GM23248 (cell line): ENCODE results near the gene PTCSC3. TPM values are rescaled to one million over a fixed set of nuclear protein-coding genes. Genes with fewer than 3 reads are reported as not detected.
A peak's percentile ranks its signal among the peaks of the same experiment; 100 is the strongest.

Experiments
- DNase-seq: peaks from one replicate; pipeline ENCODE4 v3.0.0-alpha.2; 2015
- H2AFZ ChIP-seq: fragments of 200-600 bp; sonication (generic); 2 replicates; pipeline ENCODE4 v1.6.1; 2016; ENCODE audit warnings: antibody characterized with exemption
- H3F3A ChIP-seq: fragments of 200-600 bp; sonication (generic); 2 replicates; pipeline ENCODE4 v1.6.1; 2016; ENCODE audit warnings: mild to moderate bottlenecking, antibody characterized with exemption, mixed run types; ENCODE audit not compliant: insufficient read depth
- H3K27ac ChIP-seq: fragments of 200-600 bp; sonication (generic); 2 replicates; pipeline ENCODE4 v1.5.1; 2016; ENCODE audit warnings: mild to moderate bottlenecking
- H3K27me3 ChIP-seq: fragments of 200-600 bp; sonication (generic); replicated peaks from 2 replicates; pipeline ENCODE4 v1.6.1; 2016; ENCODE audit warnings: mild to moderate bottlenecking; ENCODE audit not compliant: insufficient read depth
- H3K36me3 ChIP-seq: fragments of 200-600 bp; sonication (generic); 2 replicates; pipeline ENCODE4 v1.6.1; 2016; ENCODE audit warnings: low read depth, mild to moderate bottlenecking
- H3K4me1 ChIP-seq: fragments of 200-600 bp; sonication (generic); 2 replicates; pipeline ENCODE4 v1.6.1; 2016; ENCODE audit warnings: mild to moderate bottlenecking; ENCODE audit not compliant: insufficient read depth
- H3K4me2 ChIP-seq: fragments of 200-600 bp; sonication (generic); one replicate; pipeline ENCODE4 v1.6.1; 2016; ENCODE audit warnings: mild to moderate bottlenecking; ENCODE audit not compliant: unreplicated experiment
- H3K4me3 ChIP-seq: fragments of 200-600 bp; sonication (generic); 2 replicates; pipeline ENCODE4 v1.5.1; 2016; ENCODE audit warnings: mild to moderate bottlenecking
- H3K79me2 ChIP-seq: fragments of 200-600 bp; sonication (generic); 2 replicates; pipeline ENCODE4 v1.6.1; 2016; ENCODE audit warnings: mild to moderate bottlenecking; ENCODE audit not compliant: insufficient read depth
- H3K9ac ChIP-seq: fragments of 200-600 bp; sonication (generic); 2 replicates; pipeline ENCODE4 v1.6.1; 2016; ENCODE audit warnings: mild to moderate bottlenecking
- H3K9me2 ChIP-seq: fragments of 200-600 bp; sonication (generic); 2 replicates; pipeline ENCODE4 v1.6.1; 2016; ENCODE audit warnings: mixed run types, mild to moderate bottlenecking, moderate library complexity; ENCODE audit not compliant: insufficient read depth
- H3K9me3 ChIP-seq: fragments of 200-600 bp; sonication (generic); one replicate; pipeline ENCODE4 v1.6.1; 2017; ENCODE audit warnings: low read depth
- H4K20me1 ChIP-seq: fragments of 200-600 bp; sonication (generic); 2 replicates; pipeline ENCODE4 v1.6.0; 2016; ENCODE audit not compliant: insufficient read depth
- EZH2 ChIP-seq: fragments of 200-600 bp; sonication (generic); IDR thresholded peaks from 2 replicates; pipeline ENCODE4 v1.6.1; 2018; ENCODE audit warnings: antibody characterized with exemption, mild to moderate bottlenecking; ENCODE audit not compliant: insufficient read depth, poor library complexity, severe bottlenecking
- EZH2phosphoT487 ChIP-seq: fragments of 200-600 bp; sonication (generic); IDR thresholded peaks from 2 replicates; pipeline ENCODE4 v1.6.1; 2018; ENCODE audit warnings: antibody characterized with exemption, moderate library complexity, mild to moderate bottlenecking, low read depth; ENCODE audit not compliant: insufficient read depth
- WGBS, 2 experiments: methylation state at CpG; one replicate each; pipeline ENCODE4 v1.1.6; 2015 to 2017; ENCODE audit warnings: low lambda C conversion rate in 2 of 2, low coverage in 1 of 2; ENCODE audit errors: missing lambda C conversion rate in 2 of 2; 5-methylcytosine and 5-hydroxymethylcytosine counted together
- in situ Hi-C: fragments of 300-500 bp; cut with MboI; formaldehyde crosslinking; loops from 2 replicates; pipeline ENCODE4 v1.15.0; 2020
- polyA plus RNA-seq: library from polyadenylated mRNA; unstranded; fragments of >200 nt; fragmentation: Nextera tagmentation; extraction: Ambion mirVana; gene quantifications from 2 replicates; pipeline ENCODE4 v1.2.1, GENCODE V29; 2016
- total RNA-seq: library from RNA; depleted of rRNA; stranded (reverse); fragments of >200 nt; shearing (Covaris generic); gene quantifications from 2 replicates; pipeline ENCODE4 v1.2.3, GENCODE V29; 2014

The PTCSC3 gene
- total and polyA plus RNA-seq, 2 experiments from 2014 or later, result not detected

DNA sequence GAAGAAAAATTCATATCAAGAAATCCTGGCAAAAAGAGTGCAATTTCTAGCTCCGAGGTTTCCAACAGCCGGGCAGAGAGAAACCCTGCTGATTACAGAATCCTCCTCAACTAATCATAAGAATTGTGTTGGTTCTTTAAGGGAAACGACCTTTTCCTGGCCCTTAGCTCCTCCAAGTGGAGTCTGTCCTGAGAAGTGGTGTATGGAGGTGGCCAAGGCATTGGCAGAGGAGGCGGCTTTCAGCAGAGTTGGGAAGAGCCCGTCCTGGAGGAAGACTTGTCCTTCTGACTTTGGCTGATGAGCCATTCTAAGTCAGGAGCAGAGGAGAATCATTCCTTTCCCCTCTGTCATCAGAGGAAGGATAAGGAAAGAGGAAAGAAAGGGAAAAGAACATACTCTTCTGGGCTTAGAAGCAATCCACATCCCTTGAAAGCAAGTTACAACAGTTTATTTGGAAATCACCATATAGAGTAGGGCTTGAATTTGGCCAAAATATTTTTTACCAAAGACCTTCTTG lies 46.5 kb upstream of the PTCSC3 start:
- H3K36me3 ChIP-seq, result no peaks in the 10 kb centered on the region
- TF ChIP-seq EZH2, result no peak
- TF ChIP-seq EZH2phosphoT487, result no peak
- no peaks in the 10 kb centered on the region for H3K9me3 ChIP-seq
- H3K9ac ChIP-seq, result no peak overlapping the region
- no peak overlapping the region for H2AFZ ChIP-seq
- no peak overlapping the region for H3K27ac ChIP-seq
- H3F3A ChIP-seq, result no peaks in the 10 kb centered on the region
- peak; percentile 22 for DNase-seq
- H3K4me2 ChIP-seq, result no peak overlapping the region
- WGBS, 2 experiments, result 45 to 51% methylated on average over 5 of the region's 5 CpGs
- H3K27me3 ChIP-seq, result peaks cover 13% of the 10 kb centered on the region; the same call in 1 of the 2 replicates
- in situ Hi-C loops, result no loop called here
- H4K20me1 ChIP-seq, result no peaks in the 10 kb centered on the region
- no peaks in the 10 kb centered on the region for H3K4me1 ChIP-seq
- H3K4me3 ChIP-seq, result no peak overlapping the region
- H3K79me2 ChIP-seq, result no peaks in the 10 kb centered on the region
- 0 out of 2 replicates have a peak, but pooled peaks cover 2% of the 10 kb centered on the region for H3K9me2 ChIP-seq

GRCh38 chr14:36222337-36222736 lies 45.8 kb upstream of the PTCSC3 start:
- Histone ChIP-seq H3K4me3 (no peak overlapping the region), H3K9ac (no peak overlapping the region), H3K9me3 (no peaks in the 10 kb centered on the region), H3K36me3 (no peaks in the 10 kb centered on the region), H3F3A (no peaks in the 10 kb centered on the region), H3K27me3 (peaks cover 14% of the 10 kb centered on the region; the same call in 1 of the 2 replicates), H3K4me2 (no peak overlapping the region), H2AFZ (no peak overlapping the region), H3K4me1 (no peaks in the 10 kb centered on the region), H4K20me1 (no peaks in the 10 kb centered on the region), H3K79me2 (no peaks in the 10 kb centered on the region), H3K9me2 (0 out of 2 replicates have a peak, but pooled peaks cover 2% of the 10 kb centered on the region), H3K27ac (no peak overlapping the region)
- DNase-seq, result no peak
- no peak for TF ChIP-seq EZH2phosphoT487
- no peak for TF ChIP-seq EZH2
- in situ Hi-C loops, result no loop called here

GRCh38 chr14:36221112-36221511 lies 44.6 kb upstream of the PTCSC3 start:
- Histone ChIP-seq H3K79me2 (no peaks in the 10 kb centered on the region), H3K27me3 (peaks cover 20% of the 10 kb centered on the region; the same call in 1 of the 2 replicates), H3K4me1 (no peaks in the 10 kb centered on the region), H3K9me2 (0 out of 2 replicates have a peak, but pooled peaks cover 2% of the 10 kb centered on the region), H3K9me3 (no peaks in the 10 kb centered on the region), H3K36me3 (no peaks in the 10 kb centered on the region), H4K20me1 (no peaks in the 10 kb centered on the region), H2AFZ (no peak overlapping the region), H3K27ac (no peak overlapping the region), H3K4me2 (no peak overlapping the region), H3K4me3 (no peak overlapping the region), H3F3A (no peaks in the 10 kb centered on the region), H3K9ac (no peak overlapping the region)
- in situ Hi-C loops, result no loop called here
- WGBS, 2 experiments, result 19% methylated on average over 2 of the region's 2 CpGs
- TF ChIP-seq EZH2phosphoT487, result no peak
- TF ChIP-seq EZH2, result no peak
- no peak for DNase-seq

- no peaks in the 10 kb centered on the region for H3K9me2 ChIP-seq
- no peak for DNase-seq
- in situ Hi-C loops, result no loop called here
- H3K4me2 ChIP-seq, result no peak overlapping the region
- no peak for TF ChIP-seq EZH2
- TF ChIP-seq EZH2phosphoT487, result no peak
- peaks cover 20% of the 10 kb centered on the region for H3K27me3 ChIP-seq
- no peaks in the 10 kb centered on the region for H3K4me1 ChIP-seq
- H4K20me1 ChIP-seq, result no peaks in the 10 kb centered on the region
- no peaks in the 10 kb centered on the region for H3F3A ChIP-seq
- 47 to 56% methylated on average over 2 of the region's 2 CpGs for WGBS, 2 experiments
- H3K9me3 ChIP-seq, result no peaks in the 10 kb centered on the region
- H3K4me3 ChIP-seq, result no peak overlapping the region
- H3K79me2 ChIP-seq, result no peaks in the 10 kb centered on the region
- no peak overlapping the region for H2AFZ ChIP-seq
- H3K36me3 ChIP-seq, result no peaks in the 10 kb centered on the region
- H3K9ac ChIP-seq, result no peak overlapping the region
- H3K27ac ChIP-seq, result no peak overlapping the region
These were observed 41.2 kb upstream of the PTCSC3 start for GRCh38 chr14:36217732-36218131.

DNA sequence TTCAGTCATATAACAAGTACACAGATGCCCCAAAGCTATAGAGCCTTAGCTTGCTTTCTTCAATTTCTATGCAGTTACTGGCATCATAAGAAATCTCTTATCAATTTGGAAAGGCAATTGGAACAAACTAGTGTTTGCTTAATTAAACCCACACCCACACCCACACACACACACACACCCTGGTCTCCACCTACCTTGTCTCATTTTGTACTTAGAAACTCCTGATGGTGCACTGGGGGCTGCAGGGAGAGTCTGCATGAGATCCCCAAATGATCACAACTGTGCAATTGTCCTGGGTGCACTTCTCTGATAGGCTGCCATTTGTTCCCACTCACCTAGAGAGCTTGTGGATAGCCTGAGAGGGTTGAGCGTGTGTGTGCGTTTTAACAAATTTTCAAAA lies 40.5 kb upstream of the PTCSC3 start:
- 77 to 79% methylated on average over 2 of the region's 2 CpGs for WGBS, 2 experiments
- no peaks in the 10 kb centered on the region for H3K36me3 ChIP-seq
- H3K9me3 ChIP-seq, result no peaks in the 10 kb centered on the region
- no peaks in the 10 kb centered on the region for H3K4me1 ChIP-seq
- TF ChIP-seq EZH2phosphoT487 (no peak), EZH2 (no peak)
- H3K9ac ChIP-seq, result no peak overlapping the region
- peaks cover 20% of the 10 kb centered on the region for H3K27me3 ChIP-seq
- no peaks in the 10 kb centered on the region for H3K9me2 ChIP-seq
- in situ Hi-C loops, result no loop called here
- H3K4me2 ChIP-seq, result no peak overlapping the region
- H3K4me3 ChIP-seq, result no peak overlapping the region
- no peaks in the 10 kb centered on the region for H3K79me2 ChIP-seq
- DNase-seq, result no peak
- no peaks in the 10 kb centered on the region for H4K20me1 ChIP-seq
- no peaks in the 10 kb centered on the region for H3F3A ChIP-seq
- H3K27ac ChIP-seq, result no peak overlapping the region
- H2AFZ ChIP-seq, result no peak overlapping the region
